GM18502 (cell line): ENCODE measurements around the gene FOXL3.

Experiments
- ATAC-seq: cut with Tn5 transposase; IDR thresholded peaks from one replicate; pipeline ENCODE4 v1.9.1; 2021; ENCODE audit warnings: mild to moderate bottlenecking; ENCODE audit not compliant: unreplicated experiment, poor library complexity

The FOXL3 gene

DNA sequence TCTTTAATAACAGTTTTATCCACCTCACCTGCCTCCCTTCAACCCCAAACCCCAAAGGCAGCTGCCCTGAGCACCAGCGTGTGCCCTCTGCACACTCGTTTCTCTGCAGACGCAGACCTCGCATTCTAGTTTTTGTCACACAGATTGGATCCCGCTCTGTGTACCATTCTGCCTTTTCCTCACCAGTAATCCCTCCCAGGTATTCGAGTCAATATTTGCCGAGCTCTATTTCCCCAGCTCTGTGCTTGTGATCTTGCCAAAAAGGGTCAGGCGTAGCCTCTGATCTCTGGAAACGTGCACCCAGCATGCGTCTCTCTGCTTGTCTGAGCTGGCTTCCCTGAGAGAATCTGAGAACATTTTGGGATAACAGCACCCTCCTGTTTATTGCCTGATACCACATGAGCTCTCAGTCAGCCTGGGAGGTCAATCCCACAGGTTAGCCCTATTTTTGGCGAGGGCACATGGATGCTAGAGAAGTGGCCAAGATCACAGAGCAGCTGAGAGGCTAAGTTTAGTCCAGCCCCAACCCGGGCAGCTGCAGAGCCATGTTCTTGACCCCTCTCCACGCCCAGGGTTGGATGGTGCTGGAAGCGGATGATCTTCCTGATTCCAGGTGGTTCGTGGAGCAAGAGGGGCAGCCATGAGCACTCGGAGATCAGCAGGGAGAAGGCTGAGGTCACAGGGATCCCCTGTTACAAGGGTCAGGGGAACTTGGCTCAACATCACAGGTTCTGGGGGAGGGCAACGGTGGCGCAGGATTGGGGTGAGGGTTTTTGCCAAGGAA, 29.1 kb downstream of the FOXL3 start:
- ATAC-seq = no peak

- ATAC-seq = no peak
These were observed 30.3 kb downstream of the FOXL3 start for GRCh38 chr7:320297-320696.

GRCh38 chr7:322111-322671, 32.2 kb downstream of the FOXL3 start:
- peak; percentile 73 for ATAC-seq

GRCh38 chr7:322708-323111, 32.7 kb downstream of the FOXL3 start:
- ATAC-seq = no peak

- ATAC-seq = no peak
These were observed 33.4 kb downstream of the FOXL3 start for GRCh38 chr7:323410-323809.

- no peak for ATAC-seq
These were observed 34.0 kb downstream of the FOXL3 start for GRCh38 chr7:324011-324410.

GRCh38 chr7:325051-325798, 35.3 kb downstream of the FOXL3 start:
- ATAC-seq = no peak

DNA sequence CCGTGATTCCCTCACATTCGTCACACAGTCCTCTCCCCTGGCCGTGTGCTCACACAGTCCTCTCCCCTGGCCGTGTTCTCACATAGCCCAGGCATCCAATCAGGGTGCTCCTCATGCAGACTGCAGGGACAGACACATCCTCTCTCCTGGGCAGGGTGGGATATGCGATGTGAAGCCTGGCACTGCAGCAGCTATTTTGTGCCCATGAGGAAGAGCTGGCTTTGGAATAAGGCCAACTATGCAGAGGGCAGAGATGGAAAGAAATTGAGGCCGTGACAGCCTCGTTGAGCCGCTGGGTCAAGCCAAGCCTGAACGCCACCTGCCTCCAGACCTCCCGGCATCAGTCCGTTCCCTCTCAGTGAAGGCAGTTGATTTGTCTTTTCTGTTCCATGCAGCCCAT, 35.8 kb downstream of the FOXL3 start:
- no peak for ATAC-seq

GRCh38 chr7:326273-326672, 36.3 kb downstream of the FOXL3 start:
- no peak for ATAC-seq

DNA sequence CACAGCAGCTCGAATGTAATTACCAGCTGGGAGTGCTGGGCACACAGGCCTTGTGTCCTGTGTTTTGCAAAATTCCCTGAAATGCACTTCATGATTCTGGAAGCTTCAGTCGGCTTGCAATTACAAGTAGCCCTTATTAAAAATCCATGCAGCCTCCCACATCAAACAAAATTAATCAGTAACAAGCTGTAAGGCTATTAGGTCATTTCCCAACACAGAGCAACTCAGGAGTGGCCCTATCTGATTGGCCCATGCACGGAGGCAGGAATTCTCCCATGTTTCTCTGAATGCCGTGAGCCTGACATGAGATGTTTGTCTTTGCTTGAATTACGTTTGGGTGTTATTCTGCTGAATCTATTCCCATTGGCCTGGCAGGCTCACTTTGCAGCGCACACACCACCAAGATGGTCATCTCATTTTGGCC, 36.9 kb downstream of the FOXL3 start:
- ATAC-seq = no peak

- no peak for ATAC-seq
These were observed 37.4 kb downstream of the FOXL3 start for GRCh38 chr7:327233-327931.

GRCh38 chr7:327991-328702, 38.2 kb downstream of the FOXL3 start:
- no peak for ATAC-seq

GRCh38 chr7:329691-330281, 39.8 kb downstream of the FOXL3 start:
- no peak for ATAC-seq

DNA sequence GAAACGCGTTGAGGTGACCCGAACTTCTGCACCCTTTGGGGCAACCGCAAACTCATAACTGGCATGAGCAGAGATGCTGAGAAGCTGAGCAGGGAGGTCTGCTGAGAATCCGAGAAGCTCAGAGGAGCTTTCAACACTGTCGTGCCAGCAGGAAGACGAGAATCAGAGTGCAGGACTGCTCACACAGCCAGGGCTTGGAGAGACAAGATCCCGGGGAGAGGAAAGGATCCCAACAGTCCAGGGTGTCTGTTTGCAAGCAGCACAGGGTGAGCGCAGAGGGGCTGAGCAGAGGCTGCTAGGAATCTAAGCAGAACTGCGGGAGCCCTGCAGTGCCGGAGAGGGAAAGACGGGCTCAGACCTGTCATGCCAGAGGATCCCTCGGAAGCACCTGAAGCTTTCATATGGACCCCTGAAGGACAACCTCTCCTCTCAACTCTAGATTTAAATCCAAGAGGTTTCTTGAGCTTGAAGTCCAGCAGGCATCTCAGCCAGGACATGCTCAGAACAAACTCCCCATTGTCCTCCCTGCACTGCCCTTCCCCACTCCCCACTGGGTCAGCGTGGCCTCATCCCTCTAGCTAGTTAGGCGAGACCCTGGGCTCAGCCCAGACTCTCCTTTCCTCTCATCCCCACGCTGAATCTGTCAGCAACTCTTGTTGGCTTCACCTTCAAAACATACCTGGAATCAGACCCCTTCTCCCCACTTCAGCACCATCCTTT, 40.7 kb downstream of the FOXL3 start:
- ATAC-seq = no peak

- no peak for ATAC-seq
These were observed 42.1 kb downstream of the FOXL3 start for GRCh38 chr7:332020-332517.

GRCh38 chr7:332646-333392, 42.8 kb downstream of the FOXL3 start:
- no peak for ATAC-seq

GRCh38 chr7:333393-333764, 43.4 kb downstream of the FOXL3 start:
- ATAC-seq = no peak

- no peak for ATAC-seq
These were observed 44.8 kb downstream of the FOXL3 start for GRCh38 chr7:334618-335357.
